GM21619 (cell line): Measurements from ENCODE around the gene FRMD1.

Experiments used
- ATAC-seq: cut with Tn5 transposase; IDR thresholded peaks from one replicate; pipeline ENCODE4 v1.9.1; 2021; ENCODE audit not compliant: unreplicated experiment

Gene FRMD1

GRCh38 chr6:168029459-168030217 lies 49.4 kb downstream of the FRMD1 start:
- no peak for ATAC-seq

GRCh38 chr6:168028181-168028580 lies 50.8 kb downstream of the FRMD1 start:
- no peak for ATAC-seq

GRCh38 chr6:168027521-168027920 lies 51.5 kb downstream of the FRMD1 start:
- ATAC-seq = no peak

GRCh38 chr6:168026925-168027324 lies 52.1 kb downstream of the FRMD1 start:
- no peak for ATAC-seq

- ATAC-seq = no peak
Observed at GRCh38 chr6:168025831-168026710, 52.9 kb downstream of the FRMD1 start.

- no peak for ATAC-seq
Observed at GRCh38 chr6:168024951-168025510, 54.0 kb downstream of the FRMD1 start.

- no peak for ATAC-seq
Observed at GRCh38 chr6:168022488-168023321, 56.3 kb downstream of the FRMD1 start.

GRCh38 chr6:168021581-168021980 lies 57.4 kb downstream of the FRMD1 start:
- ATAC-seq = no peak

- no peak for ATAC-seq
Observed at GRCh38 chr6:168020242-168020641, 58.8 kb downstream of the FRMD1 start.

- ATAC-seq = no peak
Observed at GRCh38 chr6:168018664-168019063, 60.3 kb downstream of the FRMD1 start.

- ATAC-seq = no peak
Observed at GRCh38 chr6:168017629-168018028, 61.4 kb downstream of the FRMD1 start.

- ATAC-seq = no peak
Observed at GRCh38 chr6:168016721-168017525, 62.1 kb downstream of the FRMD1 start.

- ATAC-seq = no peak
Observed at GRCh38 chr6:168016176-168016620, 62.8 kb downstream of the FRMD1 start.

- no peak for ATAC-seq
Observed at GRCh38 chr6:168015482-168016175, 63.4 kb downstream of the FRMD1 start.

- ATAC-seq = no peak
Observed at GRCh38 chr6:168015009-168015408, 64.0 kb downstream of the FRMD1 start.

- ATAC-seq = no peak
Observed at GRCh38 chr6:168014428-168014827, 64.6 kb downstream of the FRMD1 start.

- no peak for ATAC-seq
Observed at GRCh38 chr6:168013250-168013915, 65.6 kb downstream of the FRMD1 start.

GRCh38 chr6:168012431-168013249 lies 66.4 kb downstream of the FRMD1 start:
- no peak for ATAC-seq
